GM06990 (cell line): ENCODE data around the gene PLA2G4A.

Experiments
- DNase-seq: peaks from one replicate; pipeline ENCODE4 v3.0.0-alpha.2; 2011; ENCODE audit not compliant: insufficient read length; ENCODE audit errors: extremely low read depth
- H3K27me3 ChIP-seq: replicated peaks from 2 replicates; pipeline ENCODE4 v1.6.0; 2011; ENCODE audit warnings: low read length; ENCODE audit not compliant: control insufficient read depth, insufficient read depth
- H3K36me3 ChIP-seq: 2 replicates; pipeline ENCODE4 v1.5.1; 2011; ENCODE audit warnings: low read length; ENCODE audit not compliant: control insufficient read depth, insufficient read depth
- H3K4me3 ChIP-seq: replicated peaks from 2 replicates; pipeline ENCODE4 v1.5.1; 2011; ENCODE audit warnings: low read depth, mild to moderate bottlenecking, control low read depth, low read length
- CTCF ChIP-seq: IDR thresholded peaks from 2 replicates; pipeline ENCODE4 v1.5.1; 2011; ENCODE audit warnings: low read length, control low read depth, mild to moderate bottlenecking, inconsistent platforms; ENCODE audit not compliant: insufficient read depth, poor library complexity, severe bottlenecking

The PLA2G4A gene

GRCh38 chr1:186897008-186897407, 68.3 kb downstream of the PLA2G4A start:
- Histone ChIP-seq H3K36me3 (no peaks in the 10 kb centered on the region), H3K27me3 (no peaks in the 10 kb centered on the region), H3K4me3 (no peak overlapping the region)
- no peak for DNase-seq
- TF ChIP-seq CTCF: no peak

- no peaks in the 10 kb centered on the region for H3K27me3 ChIP-seq
- H3K36me3 ChIP-seq: no peaks in the 10 kb centered on the region
- H3K4me3 ChIP-seq: no peak overlapping the region
- TF ChIP-seq CTCF: no peak
- DNase-seq: peak; percentile 29
Measured at GRCh38 chr1:186899577-186899976, 70.8 kb downstream of the PLA2G4A start.

- DNase-seq: no peak
Measured at GRCh38 chr1:186899977-186900376, 71.2 kb downstream of the PLA2G4A start.

DNA sequence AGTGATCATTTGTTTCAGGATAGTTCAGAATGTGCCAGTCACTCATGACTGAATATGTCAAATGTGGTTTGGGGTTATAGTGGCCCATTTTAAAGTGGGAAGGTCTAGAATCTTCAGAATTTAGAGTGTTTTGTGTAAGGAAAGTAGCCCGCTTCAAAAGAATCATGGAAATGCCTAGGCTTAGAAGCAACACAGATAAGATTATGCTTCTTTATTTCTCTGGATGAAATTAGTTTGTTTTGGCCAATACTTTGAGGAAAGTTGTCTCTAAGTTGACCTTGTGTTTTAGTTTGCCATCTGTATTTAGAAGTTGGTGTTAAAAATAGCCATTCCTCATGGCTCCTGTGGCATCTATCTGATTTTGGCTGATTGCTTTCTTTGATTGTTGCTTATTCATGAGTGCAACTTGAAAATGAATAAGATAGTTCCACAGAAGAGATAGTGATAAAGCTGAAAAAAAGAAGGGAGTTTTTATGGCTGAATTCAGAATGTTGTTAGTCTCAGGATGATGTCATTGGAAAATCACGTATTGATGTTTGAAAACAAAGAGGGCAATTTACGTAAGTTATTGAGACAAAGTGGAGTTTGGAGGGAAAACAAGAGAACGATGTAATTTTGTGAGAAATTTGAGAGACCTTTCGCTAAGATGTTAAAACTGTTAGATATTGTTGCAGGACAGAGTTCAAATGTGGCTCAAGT, 71.9 kb downstream of the PLA2G4A start:
- H3K4me3 ChIP-seq: no peak overlapping the region
- no peaks in the 10 kb centered on the region for H3K27me3 ChIP-seq
- DNase-seq: no peak
- TF ChIP-seq CTCF: no peak
- H3K36me3 ChIP-seq: no peaks in the 10 kb centered on the region

More at GRCh38 chr1:186899977-186900376, 71.2 kb downstream of the PLA2G4A start:
- no peak overlapping the region for H3K4me3 ChIP-seq
- no peaks in the 10 kb centered on the region for H3K27me3 ChIP-seq
- TF ChIP-seq CTCF: no peak
- no peaks in the 10 kb centered on the region for H3K36me3 ChIP-seq

DNA sequence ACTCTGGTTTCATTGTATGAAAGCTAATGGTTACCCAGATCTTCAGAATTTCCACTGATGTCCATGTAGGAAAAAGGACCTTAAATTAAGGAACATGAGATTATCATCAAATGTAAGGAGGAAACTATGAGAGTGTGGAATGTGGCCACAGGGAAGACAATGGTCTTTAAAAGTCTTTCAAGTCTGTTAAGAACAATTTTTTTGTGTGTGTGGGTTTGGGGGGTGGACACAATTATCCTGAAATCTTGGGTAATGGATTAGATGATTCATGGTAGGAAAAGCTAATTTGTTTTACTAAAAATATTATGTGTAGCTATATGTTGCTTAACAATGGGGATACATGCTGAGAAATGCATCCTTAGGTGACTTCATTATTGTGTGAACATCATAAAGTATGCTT, 72.9 kb downstream of the PLA2G4A start:
- H3K36me3 ChIP-seq: no peaks in the 10 kb centered on the region
- no peak for TF ChIP-seq CTCF
- H3K4me3 ChIP-seq: no peak overlapping the region
- no peaks in the 10 kb centered on the region for H3K27me3 ChIP-seq
- no peak for DNase-seq

DNA sequence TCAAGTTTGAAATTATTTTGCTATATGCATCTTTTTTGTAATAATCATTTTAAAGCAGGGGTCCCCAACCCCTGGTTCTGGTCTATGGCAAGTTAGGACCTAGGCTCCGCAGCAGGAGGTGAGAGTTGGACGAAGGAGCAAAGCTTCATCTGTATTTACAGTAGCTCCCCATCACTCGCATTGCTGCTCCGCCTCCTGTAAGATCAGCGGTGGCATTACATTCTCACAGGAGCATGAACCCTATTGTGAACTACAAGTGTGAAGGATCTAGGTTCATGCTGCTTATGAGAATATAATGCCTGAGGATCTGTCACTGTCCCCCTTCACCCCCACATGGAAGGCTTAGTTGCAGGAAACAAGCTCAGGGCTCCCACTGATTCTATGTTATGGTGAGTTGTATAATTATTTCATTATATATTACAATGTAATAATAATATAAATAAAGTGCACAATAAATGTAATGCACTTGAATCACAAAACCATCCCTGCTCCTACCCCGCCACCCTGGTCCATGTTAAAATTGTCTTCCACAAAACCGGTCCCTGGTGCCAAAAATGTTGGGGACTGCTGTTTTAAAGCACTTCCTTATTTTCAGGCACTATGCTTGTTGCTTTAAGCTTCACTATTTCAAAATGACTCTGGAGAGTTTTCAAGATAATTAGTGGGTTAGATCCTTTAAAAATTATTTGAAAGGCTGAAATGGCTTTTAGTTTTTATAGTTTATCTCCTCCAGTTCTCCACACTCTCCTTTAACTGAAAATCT, 74.8 kb downstream of the PLA2G4A start:
- Histone ChIP-seq H3K36me3 (no peaks in the 10 kb centered on the region), H3K27me3 (no peaks in the 10 kb centered on the region), H3K4me3 (no peak overlapping the region)
- no peak for DNase-seq
- TF ChIP-seq CTCF: no peak
